DMS114 treated with DMSO at 0.1 percent for 48 hours (cell line): Measurements from ENCODE around the gene SEPTIN1.
"Not testable (repeated sequence)": the region's sequence is repeated elsewhere in the genome, so short reads cannot be mapped to it uniquely, and the experiment has no call there.

ENCODE experiments used
- DNase-seq: peaks from one replicate; lab custom pipeline; 2025; ENCODE audit not compliant: unreplicated experiment; lab: John Stamatoyannopoulos, UW

The SEPTIN1 gene

GRCh38 chr16:30357715-30358576, 24.4 kb downstream of the SEPTIN1 start:
- DNase-seq = no peak

- DNase-seq = no peak
Observed at GRCh38 chr16:30357085-30357714, 25.2 kb downstream of the SEPTIN1 start.

DNA sequence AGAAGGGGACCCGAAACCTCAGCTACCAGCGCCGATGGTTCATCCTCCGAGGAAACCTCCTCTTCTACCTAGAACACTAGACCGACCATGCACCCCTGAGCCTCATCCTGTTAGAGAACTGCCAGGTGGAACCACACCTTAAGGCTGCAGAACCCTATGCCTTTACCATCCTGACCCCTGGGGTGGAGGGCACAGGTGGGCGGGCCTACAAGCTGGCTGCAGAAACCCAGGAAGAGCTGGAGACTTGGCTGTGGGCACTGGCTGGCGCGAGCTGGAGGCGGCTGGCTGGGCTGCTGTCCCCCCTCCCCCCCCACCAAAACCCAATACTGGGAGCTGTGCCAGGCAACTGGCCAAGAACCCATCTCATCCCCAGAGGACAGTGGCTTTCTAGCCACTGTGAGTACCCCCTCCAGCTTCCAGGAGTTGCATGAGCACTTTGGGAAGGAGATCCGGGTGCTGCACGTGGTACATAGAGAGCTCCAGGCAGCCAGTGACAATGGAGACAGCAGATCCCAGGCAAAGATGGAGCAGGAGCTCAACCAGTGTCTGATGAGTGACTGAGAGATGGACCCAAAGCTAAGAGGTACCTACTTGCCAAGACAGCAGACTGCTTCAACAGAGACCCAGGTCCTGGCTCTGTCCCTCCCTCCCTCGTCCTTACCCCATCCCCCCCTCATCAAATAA, 25.8 kb downstream of the SEPTIN1 start:
- no peak for DNase-seq

- no peak for DNase-seq
Observed at GRCh38 chr16:30355954-30356308, 26.4 kb downstream of the SEPTIN1 start.

DNA sequence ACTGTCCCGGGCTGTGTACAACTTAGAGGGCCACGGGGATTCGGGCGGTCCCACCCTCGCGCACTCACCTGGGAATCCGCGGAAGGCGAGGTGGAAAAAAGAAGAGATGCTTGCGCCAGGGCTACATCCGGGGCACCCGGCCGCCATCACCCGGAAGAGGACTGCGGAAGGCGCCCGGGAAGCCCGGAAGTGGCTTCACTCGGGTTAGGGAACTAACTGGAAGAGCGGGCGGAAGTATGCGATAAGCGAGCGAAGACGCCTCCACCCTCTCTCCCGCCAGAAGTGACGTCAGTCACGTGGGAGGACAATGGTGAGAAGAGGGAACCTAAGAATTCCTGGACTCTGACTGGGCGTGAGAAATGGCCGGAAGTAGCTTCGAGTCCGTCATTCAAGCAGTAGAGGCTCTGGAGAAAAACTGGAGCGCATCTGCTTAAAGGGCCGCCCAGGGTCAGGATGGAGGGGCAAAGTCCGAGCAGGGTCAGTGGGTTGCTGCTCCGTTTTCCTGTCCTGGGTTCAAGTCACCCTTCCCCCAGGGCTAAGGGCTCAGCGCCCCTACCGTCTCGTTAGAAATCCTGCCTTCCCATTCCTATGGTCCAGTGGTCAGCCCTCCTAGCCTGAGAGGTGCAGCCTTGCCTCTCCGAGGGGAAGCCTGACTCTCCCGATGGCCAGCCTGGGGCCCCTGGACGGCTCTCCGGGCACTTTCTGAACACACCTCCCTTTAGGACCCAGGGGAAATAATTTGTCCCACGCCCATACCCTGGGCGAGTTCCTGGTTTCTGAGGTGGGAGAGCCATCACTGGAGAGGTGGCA, 27.0 kb downstream of the SEPTIN1 start, which contains the start of gene CD2BP2:
Gene CD2BP2 (minus strand): TSS at position 165 of the 810 bp plus-strand sequence. CDS start 627 bp downstream, outside the sequence.
- peak; percentile 97 for DNase-seq

DNA sequence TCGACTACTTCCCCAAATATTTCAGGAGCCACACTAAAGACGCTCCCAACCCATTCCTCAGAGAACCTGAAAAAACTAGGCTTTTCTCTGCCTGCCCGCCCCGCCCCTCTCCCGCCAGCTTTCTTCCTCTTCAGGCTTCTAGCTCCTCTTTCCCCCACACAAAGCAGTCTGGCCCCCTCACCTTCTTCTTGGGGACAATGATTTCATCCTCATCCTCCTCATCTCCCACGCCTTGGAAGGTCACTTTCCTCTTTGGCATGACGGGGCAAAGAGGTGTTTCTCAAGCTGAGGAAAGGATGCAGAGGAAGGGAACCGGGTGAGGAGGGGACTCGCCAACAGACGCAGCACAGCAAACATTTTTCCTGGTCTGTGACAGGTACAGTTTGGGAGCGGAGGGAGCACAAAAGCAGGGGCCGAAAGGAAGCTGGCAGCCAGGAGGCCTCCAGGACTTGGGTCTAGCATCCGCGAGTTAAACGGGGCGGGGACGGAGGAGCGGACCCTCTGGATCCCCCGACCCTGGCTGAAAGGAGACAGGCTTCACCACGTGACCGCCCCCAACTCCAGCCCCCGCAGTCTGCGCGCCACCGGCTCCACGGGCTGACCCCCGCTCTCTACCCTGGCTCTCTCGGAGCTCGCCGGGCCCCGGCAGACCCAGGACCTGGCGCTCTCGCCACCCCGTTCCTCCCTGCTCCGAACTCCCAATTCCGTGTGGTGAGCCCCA, 27.8 kb downstream of the SEPTIN1 start:
- DNase-seq = no peak

GRCh38 chr16:30353438-30354129, 28.8 kb downstream of the SEPTIN1 start:
- no peak for DNase-seq

GRCh38 chr16:30352488-30353401, 29.6 kb downstream of the SEPTIN1 start:
- DNase-seq = no peak

GRCh38 chr16:30351586-30352419, 30.6 kb downstream of the SEPTIN1 start:
- no peak for DNase-seq

DNA sequence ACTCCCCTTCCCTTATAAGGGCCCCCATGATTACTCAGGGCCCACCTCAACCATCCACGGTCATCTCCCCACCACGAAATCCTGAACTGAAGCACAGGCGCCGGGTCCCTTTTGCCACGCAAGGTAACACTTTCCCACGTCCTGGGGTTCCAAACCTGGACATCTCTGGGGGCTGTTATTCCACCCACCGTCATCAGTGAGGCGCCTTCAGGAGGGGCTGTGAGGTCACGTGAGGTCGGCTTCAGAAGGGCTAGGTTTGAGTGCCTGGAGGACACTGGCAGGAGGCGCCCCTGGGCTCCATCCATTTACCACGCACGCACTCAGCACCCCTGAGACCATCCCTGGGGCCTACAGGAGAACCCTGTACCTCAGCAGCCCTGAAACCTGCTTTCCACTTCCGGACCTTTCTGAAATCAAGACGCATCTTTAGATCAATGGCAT, 31.3 kb downstream of the SEPTIN1 start:
- no peak for DNase-seq

DNA sequence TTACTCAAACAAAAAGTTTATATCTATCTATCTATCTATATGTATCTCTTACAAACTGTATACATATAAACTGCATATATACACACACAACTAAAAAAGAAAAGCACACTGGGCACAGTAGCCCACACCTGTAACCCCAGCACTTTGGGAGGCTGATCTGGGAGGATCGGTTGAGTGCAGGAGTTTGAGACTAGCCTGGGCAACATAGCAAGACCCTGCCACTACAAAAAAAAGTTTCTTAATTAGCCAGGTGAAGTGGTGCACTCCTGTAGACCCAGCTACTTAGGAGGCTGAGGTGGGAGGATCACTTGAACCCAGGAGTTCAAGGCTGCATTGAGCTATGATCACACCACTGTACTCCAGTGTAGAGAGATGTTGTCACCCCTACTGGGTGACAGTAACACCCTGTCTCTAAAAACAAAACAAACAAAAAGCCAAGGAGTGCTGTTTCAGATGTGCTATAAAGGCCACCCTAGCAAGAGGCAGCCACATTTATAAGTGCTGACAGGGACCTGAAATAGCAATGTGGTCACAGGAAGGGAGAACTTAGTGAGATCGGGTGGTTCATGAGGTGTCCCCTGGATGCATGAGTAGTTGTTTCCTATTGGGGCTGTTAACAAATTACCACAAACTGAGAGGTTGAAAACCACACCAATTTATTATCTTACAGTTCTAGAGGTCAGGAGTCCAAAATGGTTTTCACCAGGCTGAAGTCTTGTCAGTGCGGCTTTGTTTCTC, 32.1 kb downstream of the SEPTIN1 start:
- DNase-seq = no peak

- DNase-seq = no peak
Observed at GRCh38 chr16:30349675-30350074, 32.7 kb downstream of the SEPTIN1 start.

DNA sequence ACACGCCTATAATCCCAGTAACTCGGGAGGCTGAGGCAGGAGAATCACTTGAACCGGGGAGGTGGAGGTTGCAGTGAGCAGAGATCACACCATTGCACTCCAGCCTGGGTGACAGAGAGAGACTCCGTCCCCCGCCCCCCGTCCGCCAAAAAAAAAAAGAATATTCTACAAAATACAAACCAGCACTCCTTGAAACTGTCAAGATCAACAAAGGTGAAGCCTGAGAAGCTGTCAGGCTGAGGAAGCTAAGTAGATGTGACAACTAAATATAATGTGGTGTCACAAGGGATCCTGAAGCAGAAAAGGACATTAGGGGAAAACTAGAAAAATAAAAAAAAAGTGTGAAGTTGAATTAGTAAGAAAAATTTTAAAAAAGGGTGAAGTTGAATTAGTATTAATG, 33.4 kb downstream of the SEPTIN1 start:
- no peak for DNase-seq

- DNase-seq = no peak
Observed at GRCh38 chr16:30348113-30348512, 34.2 kb downstream of the SEPTIN1 start.

DNA sequence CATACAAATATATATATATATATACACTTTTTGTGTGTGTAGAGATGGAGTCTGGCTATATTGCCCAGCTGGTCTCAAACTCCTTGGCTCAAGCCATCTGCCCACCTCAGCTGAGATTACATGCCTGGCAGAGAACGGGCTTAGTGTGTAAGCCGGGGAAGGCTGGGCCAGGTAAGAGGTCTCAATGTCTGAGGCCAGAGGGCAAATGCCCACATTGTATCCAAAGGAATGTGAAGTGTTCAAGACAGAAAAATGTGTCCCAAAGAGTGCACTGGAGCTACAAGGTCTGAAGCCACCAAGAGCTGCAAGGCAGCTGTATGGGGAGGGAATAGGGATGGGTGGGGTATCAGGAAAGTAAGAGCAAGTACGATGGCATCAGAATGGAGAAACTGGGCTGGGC, 36.1 kb downstream of the SEPTIN1 start:
- no peak for DNase-seq

DNA sequence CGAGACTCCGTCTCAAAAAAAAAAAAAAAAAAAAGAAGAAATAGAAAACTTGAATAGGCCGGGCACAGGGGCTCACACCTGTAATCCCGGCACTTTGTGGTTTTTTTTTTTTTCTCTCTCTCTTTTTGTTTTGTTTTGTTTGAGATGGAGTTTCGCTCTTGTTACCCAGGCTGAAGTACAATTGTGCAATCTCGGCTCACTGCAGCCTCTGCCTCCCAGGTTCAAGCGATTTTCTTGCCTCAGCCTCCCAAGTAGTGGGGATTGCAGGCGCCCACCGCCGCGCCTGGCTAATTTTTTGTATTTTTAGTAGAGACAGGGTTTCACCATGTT, 38.9 kb downstream of the SEPTIN1 start:
- not testable (repeated sequence) for DNase-seq

DNA sequence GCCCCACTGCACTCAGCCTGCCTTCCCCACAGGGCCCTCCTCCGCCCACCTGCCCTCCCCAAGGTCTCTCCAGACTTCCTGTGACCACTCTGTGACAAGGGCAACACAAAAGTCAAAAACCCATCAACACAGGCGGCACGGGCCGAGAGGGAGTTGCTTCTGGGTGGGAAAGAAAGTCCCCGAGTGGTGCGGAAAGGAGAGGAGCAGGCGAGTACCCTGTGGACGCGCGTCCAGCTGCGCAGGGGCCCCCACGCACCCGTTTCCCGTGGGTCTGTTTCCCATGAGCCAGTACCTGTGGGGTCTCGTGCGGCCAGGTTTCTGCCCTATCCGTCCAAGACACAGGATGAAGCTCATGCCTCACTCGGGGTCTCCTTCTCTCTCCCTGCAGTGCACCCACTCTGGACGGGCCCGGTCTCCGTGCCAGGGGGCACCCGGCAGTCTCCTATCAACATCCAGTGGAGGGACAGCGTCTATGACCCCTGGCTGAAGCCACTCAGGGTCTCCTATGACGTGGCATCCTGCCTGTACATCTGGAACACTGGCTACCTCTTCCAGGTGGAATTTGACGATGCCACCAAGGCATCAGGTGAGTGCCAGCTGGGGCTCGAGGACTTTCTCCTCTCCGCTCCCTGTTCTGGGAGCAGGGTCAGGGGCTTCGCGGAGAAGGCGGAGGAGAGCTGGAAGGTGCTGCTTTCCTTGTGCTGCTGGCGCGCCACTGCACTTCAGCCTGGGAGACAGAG, 39.4 kb downstream of the SEPTIN1 start:
- DNase-seq = no peak
